Activated CD4-positive, CD25-positive, alpha-beta regulatory T cell treated with anti-CD3 and anti-CD28 coated beads, Interleukin-2, amount 50 U/mL, for 72 hours (primary cell): ENCODE data around the gene HSP90AB1.

Experiments
- DNase-seq: peaks from one replicate; pipeline ENCODE4 v3.0.0; 2021

The HSP90AB1 gene

DNA sequence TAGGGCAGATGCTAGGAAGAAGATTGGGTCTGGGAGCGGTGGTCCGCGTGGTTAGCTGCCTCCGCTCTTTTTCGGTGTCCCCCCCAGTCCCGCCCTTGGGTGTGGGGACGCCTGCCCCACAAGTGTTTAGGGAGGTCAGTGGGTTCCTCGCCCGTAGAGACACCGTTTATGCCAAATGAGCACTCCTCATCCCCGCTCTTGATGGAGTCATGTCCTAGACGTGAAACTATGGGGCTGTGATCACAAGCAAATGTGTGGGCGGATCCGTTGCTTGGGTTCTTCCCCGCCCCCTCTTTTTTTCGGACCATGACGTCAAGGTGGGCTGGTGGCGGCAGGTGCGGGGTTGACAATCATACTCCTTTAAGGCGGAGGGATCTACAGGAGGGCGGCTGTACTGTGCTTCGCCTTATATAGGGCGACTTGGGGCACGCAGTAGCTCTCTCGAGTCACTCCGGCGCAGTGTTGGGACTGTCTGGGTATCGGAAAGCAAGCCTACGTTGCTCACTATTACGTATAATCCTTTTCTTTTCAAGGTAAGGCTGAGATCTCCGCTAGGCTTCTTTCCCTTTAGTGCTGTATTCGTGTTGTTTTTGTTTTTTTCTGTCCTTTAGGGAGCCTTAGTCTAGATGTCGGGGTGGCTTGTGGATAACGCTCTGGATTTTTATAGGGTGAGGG lies at the start of gene HSP90AB1:
Gene HSP90AB1 (plus strand): TSS at position 439 of the 675 bp plus-strand sequence. CDS start 1,529 bp downstream, outside the sequence.
- DNase-seq: peak; percentile 91

- no peak for DNase-seq
These were observed 48.2 kb upstream of the HSP90AB1 start for GRCh38 chr6:44198684-44199083.

DNA sequence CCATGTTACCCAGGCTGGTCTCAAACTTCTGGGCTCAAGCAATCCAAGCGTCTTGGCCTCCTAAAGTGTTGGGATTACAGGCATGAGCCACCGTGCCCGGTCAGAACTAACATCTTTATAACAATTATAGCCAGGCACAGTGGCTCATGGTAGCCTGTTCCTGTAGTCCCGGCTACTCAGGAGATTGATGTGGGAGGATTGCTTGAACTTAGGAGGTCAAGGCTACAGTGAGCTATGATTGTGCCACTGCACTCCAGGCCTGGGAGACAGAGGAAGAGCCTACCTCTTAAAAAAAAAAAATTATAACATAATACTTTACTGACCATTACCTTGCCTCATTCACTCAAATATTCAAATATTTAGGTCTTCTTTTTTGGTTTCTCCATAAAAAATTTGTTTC lies 47.0 kb upstream of the HSP90AB1 start:
- no peak for DNase-seq

- no peak for DNase-seq
These were observed 45.7 kb upstream of the HSP90AB1 start for GRCh38 chr6:44201200-44201599.

DNA sequence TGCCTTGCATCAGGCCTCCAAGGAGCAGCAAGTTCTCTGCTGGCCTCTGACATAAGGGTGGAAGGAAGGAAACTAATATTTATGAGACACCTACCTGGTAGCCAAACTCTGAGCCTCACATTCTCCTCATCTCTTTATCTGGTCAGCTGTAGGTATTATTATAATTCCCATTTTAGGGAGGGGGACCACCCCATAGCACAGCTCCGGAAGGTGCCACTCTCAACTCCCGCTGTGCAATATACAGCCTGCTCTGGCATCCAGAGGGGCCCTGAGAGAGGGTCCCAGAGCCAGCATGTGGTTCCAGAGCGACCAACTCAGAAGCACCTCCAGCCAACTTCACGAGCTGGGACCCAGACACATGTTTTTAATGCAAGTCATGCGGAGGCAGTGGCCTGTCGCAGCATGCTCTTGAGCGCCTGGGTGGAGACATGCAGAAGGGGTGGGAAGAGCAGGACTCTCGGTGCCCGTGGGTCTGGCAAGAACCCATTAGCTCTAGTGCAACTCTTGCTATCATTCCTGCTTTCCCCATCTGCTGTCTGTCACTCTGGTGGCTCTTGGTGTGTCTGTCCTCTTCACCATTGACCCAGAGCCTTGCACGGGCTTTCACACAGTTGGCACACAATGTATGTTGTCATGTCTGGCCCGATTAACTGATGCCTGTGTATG lies 45.1 kb upstream of the HSP90AB1 start:
- no peak for DNase-seq

- DNase-seq: no peak
These were observed 44.4 kb upstream of the HSP90AB1 start for GRCh38 chr6:44202332-44202971.

- DNase-seq: no peak
These were observed 43.7 kb upstream of the HSP90AB1 start for GRCh38 chr6:44202972-44203750.

DNA sequence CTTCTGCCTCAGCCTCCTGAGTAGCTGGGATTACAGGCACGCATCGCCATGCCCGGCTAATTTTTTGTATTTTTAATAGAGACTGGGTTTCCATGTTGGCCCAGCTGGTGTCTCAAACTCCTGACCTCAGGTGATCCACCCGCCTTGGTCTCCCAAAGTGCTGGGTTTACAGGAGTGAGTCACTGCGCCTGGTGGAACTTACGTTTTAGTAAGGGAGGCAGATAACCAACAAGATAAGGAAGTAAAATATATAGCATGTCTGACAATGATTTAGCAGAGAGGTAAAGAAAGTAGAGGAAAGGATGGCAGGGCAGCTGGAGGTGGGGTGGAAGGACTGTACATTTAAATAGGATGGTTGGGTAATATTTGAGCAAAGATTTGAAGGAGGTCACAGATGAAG lies 42.9 kb upstream of the HSP90AB1 start:
- DNase-seq: no peak

DNA sequence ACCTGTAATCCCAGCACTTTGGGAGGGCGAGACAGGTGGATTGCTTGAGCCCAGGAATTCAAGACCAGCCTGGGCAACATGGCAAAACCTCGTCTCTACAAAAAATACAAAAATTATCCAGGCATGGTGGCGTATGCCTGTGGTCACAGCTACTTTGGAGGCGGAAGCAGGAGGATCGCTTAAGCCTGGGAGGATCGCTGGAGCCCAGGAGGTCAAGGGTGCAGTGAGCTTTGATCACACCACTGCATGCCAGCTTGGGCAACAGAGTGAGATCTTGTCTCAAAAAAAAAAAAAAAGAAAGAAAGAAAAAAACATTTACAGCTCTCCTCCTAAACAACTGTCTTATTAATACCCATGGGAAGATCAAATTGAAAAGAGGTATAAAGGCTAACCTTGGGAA lies 38.9 kb upstream of the HSP90AB1 start:
- no peak for DNase-seq

DNA sequence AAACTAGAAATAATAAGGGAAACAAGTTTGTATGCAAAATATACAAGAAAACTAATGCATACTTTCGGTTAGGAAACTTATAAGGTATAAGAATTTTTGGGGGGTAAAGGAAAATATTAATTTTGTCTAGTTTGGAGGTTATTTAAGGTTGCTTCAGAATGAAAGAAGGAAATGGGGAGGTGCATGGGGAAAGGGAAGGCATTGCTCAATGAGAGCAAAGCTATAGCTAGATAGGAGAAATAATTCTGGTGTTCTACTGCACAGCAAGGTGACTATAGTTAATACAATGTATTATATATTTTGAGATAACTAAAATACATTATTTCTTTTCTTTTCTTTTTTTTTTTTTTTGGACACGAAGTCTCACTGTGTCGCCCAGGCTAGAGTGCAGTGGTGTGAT lies 35.6 kb upstream of the HSP90AB1 start:
- DNase-seq: no peak

DNA sequence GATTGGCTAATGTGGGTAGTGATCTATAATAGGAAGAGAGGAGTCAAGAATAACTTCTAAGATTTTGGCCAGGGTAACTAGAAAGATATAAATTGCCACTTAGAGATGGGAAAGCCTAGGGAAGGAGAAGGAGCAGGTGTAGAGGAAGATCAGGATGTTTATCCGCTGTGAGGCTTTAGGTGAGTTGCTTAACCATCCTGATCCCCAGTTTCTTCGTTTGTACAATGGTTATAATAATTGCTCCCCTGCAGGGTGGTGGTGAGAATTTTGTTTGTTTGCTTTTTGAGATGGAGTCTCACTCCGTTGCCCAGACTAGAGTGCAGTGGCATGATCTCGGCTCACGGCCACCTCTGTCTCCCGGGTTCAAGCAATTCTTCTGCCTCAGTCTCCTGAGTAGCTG lies 32.6 kb upstream of the HSP90AB1 start:
- no peak for DNase-seq

DNA sequence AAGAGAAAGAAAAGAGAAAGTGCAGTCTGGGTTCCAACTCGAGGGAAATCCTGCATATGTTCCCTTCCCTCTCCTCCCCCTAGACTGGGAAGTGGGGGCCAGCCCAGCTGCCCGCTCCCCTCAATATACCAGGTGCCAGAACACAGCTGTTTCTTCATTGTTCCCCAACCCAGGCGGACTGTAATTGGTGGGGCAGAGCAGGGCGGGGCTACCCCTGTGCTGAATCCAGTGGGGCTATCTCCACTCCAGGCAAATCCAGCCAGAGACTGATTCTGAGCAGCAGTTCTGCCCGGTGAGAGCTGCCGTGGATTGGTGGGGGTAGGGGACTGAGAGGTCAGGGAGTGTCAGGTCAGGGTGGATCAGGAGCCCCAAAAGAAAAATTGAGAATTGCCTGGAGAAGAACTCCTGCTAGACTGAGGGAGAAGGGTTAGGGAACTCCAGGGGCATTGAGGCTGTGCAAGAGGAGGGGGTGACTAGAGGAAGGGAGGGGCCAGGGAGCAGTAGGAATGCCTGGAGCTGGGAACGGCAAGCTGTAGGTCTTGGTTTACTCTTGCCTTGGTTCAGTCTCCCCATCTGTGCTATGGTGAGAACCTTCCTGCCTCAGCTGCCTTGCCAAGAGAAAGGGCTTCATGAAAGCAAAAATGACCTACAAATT lies 30.1 kb upstream of the HSP90AB1 start, which contains the start of gene MYMX:
Gene MYMX (plus strand): TSS at position 250 of the 655 bp plus-strand sequence. CDS start 546 bp downstream, outside the sequence.
- no peak for DNase-seq

DNA sequence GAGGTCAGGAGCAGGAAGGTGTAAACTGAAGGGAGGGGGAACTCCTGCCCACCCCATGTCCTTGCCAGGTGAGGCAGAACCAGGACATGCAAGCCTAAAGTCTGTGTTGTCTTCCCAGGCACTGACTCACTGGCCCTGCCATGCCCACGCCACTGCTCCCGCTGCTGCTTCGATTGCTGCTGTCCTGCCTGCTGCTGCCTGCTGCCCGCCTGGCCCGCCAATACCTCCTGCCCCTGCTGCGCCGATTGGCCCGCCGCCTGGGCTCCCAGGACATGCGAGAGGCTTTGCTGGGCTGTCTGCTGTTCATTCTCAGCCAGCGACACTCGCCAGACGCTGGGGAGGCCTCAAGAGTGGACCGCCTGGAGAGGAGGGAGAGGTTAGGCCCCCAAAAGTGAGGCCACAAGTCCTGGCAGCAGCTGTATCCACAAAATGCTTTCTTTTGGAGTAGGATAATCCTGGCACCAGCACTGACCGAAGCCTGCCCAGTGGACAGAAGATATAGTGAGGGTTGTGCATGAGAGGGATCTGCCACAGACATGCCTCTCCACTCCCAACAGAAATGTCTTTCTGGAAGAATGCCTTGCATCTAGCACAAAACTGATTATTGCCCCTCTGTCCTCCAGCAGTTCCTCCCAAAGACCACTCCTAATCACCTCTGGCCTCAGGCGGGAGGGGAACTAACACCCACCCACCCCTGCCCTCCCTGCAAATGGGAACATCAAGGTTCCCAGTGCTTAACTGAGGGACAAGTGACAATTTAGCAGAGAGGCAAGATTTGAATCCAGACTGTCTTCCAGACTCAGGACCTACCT lies 29.4 kb upstream of the HSP90AB1 start:
- no peak for DNase-seq

GRCh38 chr6:44219053-44219814 lies 27.7 kb upstream of the HSP90AB1 start:
- peak; percentile 43 for DNase-seq

DNA sequence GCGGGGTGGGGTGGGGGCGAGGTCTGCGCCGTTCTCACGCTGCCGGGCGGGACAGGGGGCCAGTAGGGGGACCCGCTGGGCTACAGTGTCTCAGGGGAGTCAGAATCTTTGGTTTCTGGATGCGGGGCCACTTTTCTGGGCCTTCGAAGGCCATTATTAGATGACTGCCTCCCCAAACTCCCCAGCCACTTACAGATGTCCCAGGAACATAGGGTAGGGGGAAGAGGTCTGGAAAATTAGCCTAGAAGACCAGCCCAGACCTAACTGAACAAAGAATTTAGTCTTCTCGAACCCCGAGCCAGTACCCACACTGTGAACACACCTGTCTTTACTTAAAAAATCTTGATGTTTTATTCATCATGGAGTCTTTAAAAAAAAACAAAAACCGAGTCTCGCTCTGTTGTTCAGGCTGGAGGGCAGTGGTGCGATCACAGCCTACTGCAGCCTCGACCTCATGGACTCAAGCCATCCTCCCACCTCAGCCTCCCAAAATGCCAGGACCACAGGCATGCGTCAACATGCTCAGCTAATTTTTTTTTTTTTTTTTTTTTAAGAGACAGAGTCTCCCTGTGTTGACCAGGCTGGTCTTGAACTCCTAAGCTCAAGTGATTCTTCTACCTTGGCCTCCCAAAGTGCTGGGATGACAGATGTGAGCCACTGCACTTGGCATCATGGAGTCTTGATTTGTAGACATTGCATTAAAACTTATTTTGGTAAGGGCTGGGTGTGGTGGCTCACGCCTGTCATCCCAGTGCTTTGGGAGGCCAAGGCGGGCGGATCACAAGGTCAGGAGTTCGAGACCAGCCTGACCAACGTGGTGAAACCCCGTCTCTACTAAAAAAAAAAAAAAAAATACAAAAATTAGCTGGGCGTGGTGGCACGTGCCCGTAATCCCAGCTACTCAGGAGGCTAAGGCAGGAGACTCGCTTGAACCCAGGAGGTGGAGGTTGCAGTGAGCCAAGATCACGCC lies 26.8 kb upstream of the HSP90AB1 start:
- DNase-seq: no peak

- DNase-seq: no peak
These were observed 26.0 kb upstream of the HSP90AB1 start for GRCh38 chr6:44220913-44221290.

- DNase-seq: peak; percentile 73
These were observed 25.5 kb upstream of the HSP90AB1 start for GRCh38 chr6:44221291-44221960.

DNA sequence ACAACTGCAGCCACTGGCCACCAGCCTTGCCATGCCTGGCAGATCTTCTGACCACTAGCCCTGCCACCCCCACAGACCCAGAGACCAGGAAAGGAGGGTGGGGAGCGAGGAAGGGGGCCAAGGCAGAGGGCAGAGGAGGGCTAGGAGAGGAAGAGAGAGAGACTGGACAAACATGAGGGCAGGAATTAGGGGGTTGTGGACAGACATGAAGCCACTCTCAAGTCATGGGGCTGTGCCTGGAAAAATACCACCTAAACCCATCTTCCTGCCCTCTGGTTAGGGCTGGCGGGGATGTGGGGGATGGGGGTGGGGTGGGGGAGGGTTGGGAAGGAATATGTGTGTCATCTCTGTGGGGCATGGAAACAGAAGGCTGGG lies 25.0 kb upstream of the HSP90AB1 start:
- no peak for DNase-seq
